ENCODE measurements around the gene ANO1. TPM values are rescaled to one million over a fixed set of nuclear protein-coding genes. Genes with fewer than 3 reads are reported as not detected.

Gene ANO1
- total RNA-seq, 1 donor from 2014 or later: 7.7 TPM

DNA sequence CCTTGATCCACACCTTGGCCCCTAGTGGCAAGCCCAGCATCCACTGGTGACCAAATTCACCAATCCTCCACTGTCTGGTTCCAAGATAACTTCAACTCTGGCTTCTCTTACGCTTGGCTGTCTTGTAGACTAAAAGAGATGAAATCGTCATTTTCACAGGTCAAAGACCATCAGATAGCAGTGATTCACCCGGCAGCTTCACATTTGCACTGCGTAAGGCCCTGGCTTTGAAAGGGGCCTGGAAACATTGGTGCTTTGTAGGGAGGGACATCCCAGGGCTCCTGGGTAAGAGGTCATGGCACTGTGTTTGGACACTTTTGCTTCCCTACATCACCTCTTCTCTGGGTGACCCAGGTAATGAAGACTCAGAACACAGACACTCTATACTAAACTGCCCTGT, 94.9 kb downstream of the ANO1 start:
- no peaks in the 10 kb centered on the region for H3K9me3 ChIP-seq (replicated peaks)
- TF ChIP-seq, protein P1, sequence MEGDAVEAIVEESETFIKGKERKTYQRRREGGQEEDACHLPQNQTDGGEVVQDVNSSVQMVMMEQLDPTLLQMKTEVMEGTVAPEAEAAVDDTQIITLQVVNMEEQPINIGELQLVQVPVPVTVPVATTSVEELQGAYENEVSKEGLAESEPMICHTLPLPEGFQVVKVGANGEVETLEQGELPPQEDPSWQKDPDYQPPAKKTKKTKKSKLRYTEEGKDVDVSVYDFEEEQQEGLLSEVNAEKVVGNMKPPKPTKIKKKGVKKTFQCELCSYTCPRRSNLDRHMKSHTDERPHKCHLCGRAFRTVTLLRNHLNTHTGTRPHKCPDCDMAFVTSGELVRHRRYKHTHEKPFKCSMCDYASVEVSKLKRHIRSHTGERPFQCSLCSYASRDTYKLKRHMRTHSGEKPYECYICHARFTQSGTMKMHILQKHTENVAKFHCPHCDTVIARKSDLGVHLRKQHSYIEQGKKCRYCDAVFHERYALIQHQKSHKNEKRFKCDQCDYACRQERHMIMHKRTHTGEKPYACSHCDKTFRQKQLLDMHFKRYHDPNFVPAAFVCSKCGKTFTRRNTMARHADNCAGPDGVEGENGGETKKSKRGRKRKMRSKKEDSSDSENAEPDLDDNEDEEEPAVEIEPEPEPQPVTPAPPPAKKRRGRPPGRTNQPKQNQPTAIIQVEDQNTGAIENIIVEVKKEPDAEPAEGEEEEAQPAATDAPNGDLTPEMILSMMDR (IDR thresholded peaks at IDR 0.05; ENCODE audit: borderline replicate concordance): no peak
- H3K27ac ChIP-seq (replicated peaks): no peak overlapping the region
- H3K4me1 ChIP-seq: no peaks in the 10 kb centered on the region
- no peaks in the 10 kb centered on the region for H3K36me3 ChIP-seq
- intact Hi-C loops (cut with micrococcal nuclease): no loop called here
- H3K27me3 ChIP-seq (ENCODE audit: low read depth): peaks cover 26% of the 10 kb centered on the region
- no peak for DNase-seq
- H3K4me3 ChIP-seq: no peak overlapping the region

GRCh38 chr11:70174547-70175235, 96.6 kb downstream of the ANO1 start:
- no peaks in the 10 kb centered on the region for H3K36me3 ChIP-seq
- H3K4me1 ChIP-seq: no peaks in the 10 kb centered on the region
- no peaks in the 10 kb centered on the region for H3K9me3 ChIP-seq (replicated peaks)
- no peak overlapping the region for H3K27ac ChIP-seq (replicated peaks)
- TF ChIP-seq, protein P1 (IDR thresholded peaks at IDR 0.05; ENCODE audit: borderline replicate concordance): no peak
- H3K27me3 ChIP-seq (ENCODE audit: low read depth): peaks cover 12% of the 10 kb centered on the region
- intact Hi-C loops (cut with micrococcal nuclease): no loop called here
- H3K4me3 ChIP-seq: no peak overlapping the region
- DNase-seq: no peak

GRCh38 chr11:70175236-70175698, 97.2 kb downstream of the ANO1 start:
- Histone ChIP-seq H3K4me1 (no peaks in the 10 kb centered on the region), H3K27me3 (ENCODE audit: low read depth) (peaks cover 7% of the 10 kb centered on the region), H3K27ac (replicated peaks) (no peak overlapping the region), H3K9me3 (replicated peaks) (no peaks in the 10 kb centered on the region), H3K36me3 (no peaks in the 10 kb centered on the region), H3K4me3 (no peak overlapping the region)
- intact Hi-C loops (cut with micrococcal nuclease): no loop called here
- TF ChIP-seq, protein P1 (IDR thresholded peaks at IDR 0.05; ENCODE audit: borderline replicate concordance): no peak
- DNase-seq: no peak

DNA sequence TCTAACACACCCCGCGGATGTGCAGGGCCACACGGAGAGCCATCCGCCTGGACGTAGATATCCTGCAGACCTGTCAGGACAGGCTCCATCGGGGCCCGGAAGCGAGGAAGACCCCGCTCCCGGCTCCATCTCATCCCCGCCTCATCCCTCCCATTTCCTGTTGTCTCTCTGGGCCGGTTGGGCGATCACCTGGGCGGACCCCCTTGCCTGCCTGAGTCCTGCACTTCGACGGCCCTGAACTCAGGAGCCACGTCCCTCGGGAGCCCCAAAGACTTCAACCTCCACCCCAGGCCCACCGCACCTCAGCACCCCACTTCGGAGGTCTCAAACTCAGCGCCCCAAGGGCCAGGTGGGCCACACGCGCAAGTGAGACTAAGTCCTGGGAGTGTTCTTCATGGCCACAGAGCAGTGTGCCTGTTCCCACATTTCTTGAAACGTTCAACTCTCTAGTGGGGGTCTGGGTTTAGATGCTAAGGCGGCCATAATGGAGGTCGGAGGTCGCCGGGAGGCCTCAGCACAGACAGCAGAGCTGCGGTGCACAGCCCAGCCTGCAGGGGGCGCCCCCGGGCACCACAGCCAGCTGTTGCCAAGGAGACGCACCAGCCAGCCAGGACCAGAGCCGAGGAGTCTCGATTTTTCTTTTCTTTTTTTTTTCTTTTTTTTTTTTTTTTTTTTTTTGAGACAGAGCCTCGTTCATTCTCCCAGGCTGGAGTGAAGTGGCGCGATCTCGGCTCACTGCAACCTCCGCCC, 99.0 kb downstream of the ANO1 start:
- H3K36me3 ChIP-seq: peaks cover 3% of the 10 kb centered on the region
- H3K4me1 ChIP-seq: no peaks in the 10 kb centered on the region
- H3K27me3 ChIP-seq (ENCODE audit: low read depth): peaks cover 7% of the 10 kb centered on the region
- no peaks in the 10 kb centered on the region for H3K9me3 ChIP-seq (replicated peaks)
- H3K4me3 ChIP-seq: no peak overlapping the region
- DNase-seq: no peak
- TF ChIP-seq, protein P1 (IDR thresholded peaks at IDR 0.05; ENCODE audit: borderline replicate concordance): peak; percentile 49
- no peak overlapping the region for H3K27ac ChIP-seq (replicated peaks)
- intact Hi-C loops (cut with micrococcal nuclease): no loop called here

DNA sequence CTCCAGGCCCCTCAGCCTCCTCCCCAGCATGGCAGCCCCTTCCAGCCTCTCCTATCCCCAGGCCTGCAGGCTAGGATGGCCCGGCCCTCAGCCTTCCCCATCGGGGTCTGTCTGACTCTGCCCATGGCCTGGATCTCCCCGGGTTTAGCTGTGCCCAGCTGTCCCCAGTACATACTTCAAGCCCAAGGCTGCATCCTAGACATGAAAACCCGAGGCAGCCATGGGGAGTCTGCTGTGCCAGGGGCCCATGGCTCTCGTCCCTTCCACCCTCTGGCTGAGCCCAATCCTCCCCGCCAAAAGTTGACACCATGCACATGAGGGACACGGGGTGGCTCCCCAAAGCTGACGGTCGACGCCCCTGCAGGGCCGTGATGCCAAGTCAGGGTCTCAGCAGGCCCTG, 102.8 kb downstream of the ANO1 start:
- H3K4me1 ChIP-seq: no peaks in the 10 kb centered on the region
- intact Hi-C loops (cut with micrococcal nuclease): no loop called here
- no peak for DNase-seq

More for the DNA sequence above, 102.8 kb downstream of the ANO1 start:
- Histone ChIP-seq H3K4me3 (no peak overlapping the region), H3K27me3 (ENCODE audit: low read depth) (peaks cover 7% of the 10 kb centered on the region), H3K9me3 (replicated peaks) (no peaks in the 10 kb centered on the region), H3K36me3 (peaks cover 3% of the 10 kb centered on the region), H3K27ac (replicated peaks) (no peak overlapping the region)
- TF ChIP-seq, protein P1 (IDR thresholded peaks at IDR 0.05; ENCODE audit: borderline replicate concordance): no peak

Data from left ventricle myocardium inferior (tissue), 1 donor.